ENCODE results near the gene ARVCF. TPM values are rescaled to one million over a fixed set of nuclear protein-coding genes. Genes with fewer than 3 reads are reported as not detected.

ARVCF gene
- total RNA-seq, 2 donors from 2014 or later = 39.6 to 65.9 TPM

- WGBS = 87% methylated on average over 10 of the region's 10 CpGs
- no peaks in the 10 kb centered on the region for H3K9me3 ChIP-seq
- no peaks in the 10 kb centered on the region for H3K4me1 ChIP-seq (replicated peaks)
- no peaks in the 10 kb centered on the region for H3K27me3 ChIP-seq (replicated peaks; ENCODE audit: insufficient read depth)
- intact Hi-C loops (cut with DNase I) = no loop called here
- no peak for DNase-seq (ENCODE audit: low spot score)
- H3K27ac ChIP-seq = no peak overlapping the region
- H3K36me3 ChIP-seq = no peaks in the 10 kb centered on the region
- no peak for TF ChIP-seq POLR2A (IDR thresholded peaks at IDR 0.05)
- TF ChIP-seq, protein P1, sequence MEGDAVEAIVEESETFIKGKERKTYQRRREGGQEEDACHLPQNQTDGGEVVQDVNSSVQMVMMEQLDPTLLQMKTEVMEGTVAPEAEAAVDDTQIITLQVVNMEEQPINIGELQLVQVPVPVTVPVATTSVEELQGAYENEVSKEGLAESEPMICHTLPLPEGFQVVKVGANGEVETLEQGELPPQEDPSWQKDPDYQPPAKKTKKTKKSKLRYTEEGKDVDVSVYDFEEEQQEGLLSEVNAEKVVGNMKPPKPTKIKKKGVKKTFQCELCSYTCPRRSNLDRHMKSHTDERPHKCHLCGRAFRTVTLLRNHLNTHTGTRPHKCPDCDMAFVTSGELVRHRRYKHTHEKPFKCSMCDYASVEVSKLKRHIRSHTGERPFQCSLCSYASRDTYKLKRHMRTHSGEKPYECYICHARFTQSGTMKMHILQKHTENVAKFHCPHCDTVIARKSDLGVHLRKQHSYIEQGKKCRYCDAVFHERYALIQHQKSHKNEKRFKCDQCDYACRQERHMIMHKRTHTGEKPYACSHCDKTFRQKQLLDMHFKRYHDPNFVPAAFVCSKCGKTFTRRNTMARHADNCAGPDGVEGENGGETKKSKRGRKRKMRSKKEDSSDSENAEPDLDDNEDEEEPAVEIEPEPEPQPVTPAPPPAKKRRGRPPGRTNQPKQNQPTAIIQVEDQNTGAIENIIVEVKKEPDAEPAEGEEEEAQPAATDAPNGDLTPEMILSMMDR (IDR thresholded peaks at IDR 0.05) = no peak
- no peak for TF ChIP-seq POLR2AphosphoS5 (IDR thresholded peaks at IDR 0.05)
- H3K4me3 ChIP-seq = no peak overlapping the region
Measured at GRCh38 chr22:20060700-20061480, 44.3 kb upstream of the ARVCF start.

DNA sequence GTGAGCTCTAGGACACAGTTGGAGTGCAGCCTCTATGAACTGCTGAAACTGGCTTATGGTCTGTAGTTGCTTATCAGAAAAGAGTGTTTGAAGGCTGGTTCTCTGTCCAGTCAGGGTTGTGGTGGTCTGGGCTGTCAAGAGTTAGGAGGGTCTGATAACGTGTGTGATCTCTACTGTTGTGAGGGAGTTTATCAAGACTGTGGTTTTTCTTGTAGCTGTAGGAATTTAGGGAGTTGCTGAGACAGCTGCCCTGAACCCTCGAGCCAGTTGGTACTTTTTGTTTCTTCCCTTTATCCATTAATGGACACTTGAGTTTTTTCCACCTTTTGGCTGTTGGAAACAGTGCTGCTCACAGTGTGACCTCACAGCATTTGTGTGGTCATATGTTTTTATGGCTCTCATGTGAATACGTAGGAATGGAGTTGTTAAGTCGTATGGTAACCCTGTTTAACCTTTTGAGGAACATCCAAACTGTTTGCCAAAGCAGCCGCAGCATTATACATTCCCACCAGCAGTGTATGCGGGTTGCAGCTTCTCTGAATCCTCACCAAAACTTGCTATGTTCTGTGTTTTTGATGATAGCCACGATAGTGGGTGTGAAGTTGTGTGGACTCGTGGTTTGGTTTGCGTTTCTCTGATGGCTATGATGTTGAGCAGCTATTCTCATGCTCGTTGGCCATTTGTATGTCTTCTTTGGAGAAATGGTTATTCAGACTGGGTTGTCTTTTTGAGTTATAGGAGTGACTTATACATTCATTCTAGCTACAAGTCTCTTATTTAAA, 42.6 kb upstream of the ARVCF start:
- intact Hi-C loops (cut with DNase I) = no loop called here
- H3K4me1 ChIP-seq (replicated peaks) = no peaks in the 10 kb centered on the region
- DNase-seq (ENCODE audit: low spot score) = no peak
- H3K9me3 ChIP-seq = no peaks in the 10 kb centered on the region
- TF ChIP-seq, protein P1 (IDR thresholded peaks at IDR 0.05) = no peak
- TF ChIP-seq POLR2A (IDR thresholded peaks at IDR 0.05) (no peak), POLR2AphosphoS5 (IDR thresholded peaks at IDR 0.05) (no peak)
- 86% methylated on average over 10 of the region's 10 CpGs for WGBS
- H3K27me3 ChIP-seq (replicated peaks; ENCODE audit: insufficient read depth) = no peaks in the 10 kb centered on the region
- H3K4me3 ChIP-seq = no peak overlapping the region
- no peaks in the 10 kb centered on the region for H3K36me3 ChIP-seq
- H3K27ac ChIP-seq = no peak overlapping the region

DNA sequence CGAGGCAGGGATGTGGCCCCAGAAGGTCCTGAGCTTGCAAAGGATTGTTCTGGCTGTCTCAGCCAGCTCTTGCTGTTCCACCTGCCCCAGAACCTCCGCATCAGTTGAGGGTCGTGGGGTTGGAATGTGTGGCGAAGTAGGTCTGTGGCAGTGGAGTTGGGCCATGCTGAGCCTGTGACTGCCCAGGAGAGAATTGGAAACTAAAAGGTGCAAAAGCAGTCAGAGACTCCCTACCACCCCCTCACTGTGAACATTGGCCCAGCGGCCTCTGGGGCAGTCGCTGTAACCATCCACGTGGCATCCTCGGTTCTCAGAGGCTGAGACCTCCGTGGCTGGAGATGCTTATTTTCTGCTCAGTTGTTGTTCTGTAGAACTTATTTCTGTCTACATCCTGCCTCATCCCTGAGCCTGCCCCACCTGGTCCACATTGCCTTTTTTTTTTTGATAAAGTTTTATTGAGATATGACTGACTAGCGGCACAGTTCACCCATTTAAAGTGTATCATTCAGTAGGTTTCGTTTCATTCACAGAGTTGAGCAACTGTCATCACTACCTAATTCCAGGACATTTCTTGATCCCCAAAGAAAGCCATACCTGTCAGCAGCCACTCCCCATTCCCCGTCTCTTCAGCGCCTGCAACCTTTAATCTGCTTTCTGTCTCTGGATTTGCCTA, 41.1 kb upstream of the ARVCF start:
- 97% methylated on average over 13 of the region's 13 CpGs for WGBS
- Histone ChIP-seq H3K36me3 (no peaks in the 10 kb centered on the region), H3K9me3 (no peaks in the 10 kb centered on the region), H3K4me3 (no peak overlapping the region), H3K27ac (no peak overlapping the region), H3K27me3 (replicated peaks; ENCODE audit: insufficient read depth) (no peaks in the 10 kb centered on the region), H3K4me1 (replicated peaks) (no peaks in the 10 kb centered on the region)
- TF ChIP-seq, protein P1 (IDR thresholded peaks at IDR 0.05) = no peak
- TF ChIP-seq POLR2A (IDR thresholded peaks at IDR 0.05) = no peak
- TF ChIP-seq POLR2AphosphoS5 (IDR thresholded peaks at IDR 0.05) = no peak
- intact Hi-C loops (cut with DNase I) = no loop called here
- no peak for DNase-seq (ENCODE audit: low spot score)

DNA sequence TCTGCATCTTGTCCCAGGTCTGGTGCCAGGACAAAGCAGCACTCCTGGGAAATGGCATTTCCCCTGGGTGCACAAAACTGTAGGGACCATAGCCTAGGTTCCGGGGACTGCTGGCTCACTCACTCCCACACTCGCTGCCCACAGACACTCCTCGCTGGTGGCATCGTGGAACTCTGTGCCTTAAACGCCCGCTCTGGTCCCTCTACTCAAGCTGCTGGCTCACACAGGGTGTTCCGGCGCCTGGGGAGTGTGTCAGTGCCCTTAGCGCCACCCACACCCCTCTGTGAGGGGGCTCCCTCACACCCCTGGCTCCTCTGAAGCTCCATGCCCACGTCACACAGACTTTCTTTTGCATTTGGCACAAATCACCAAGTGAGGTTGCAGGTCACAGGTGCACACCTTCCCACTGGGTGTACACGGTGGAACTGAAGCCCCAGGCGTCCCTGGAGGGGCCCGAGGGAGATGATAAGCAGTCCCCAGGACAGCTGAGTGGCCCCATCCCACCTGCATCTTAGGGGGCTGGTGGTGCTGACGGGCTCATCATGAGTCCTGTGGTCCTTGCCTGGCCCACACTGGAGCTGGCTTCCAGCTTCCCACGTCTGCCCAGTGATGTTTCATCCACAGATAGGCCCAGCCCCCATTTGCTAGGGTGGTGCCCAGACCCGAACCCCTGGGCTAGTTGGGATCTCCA, 40.2 kb upstream of the ARVCF start:
- TF ChIP-seq, protein P1 (IDR thresholded peaks at IDR 0.05) = no peak
- no peak for TF ChIP-seq POLR2AphosphoS5 (IDR thresholded peaks at IDR 0.05)
- no peak for TF ChIP-seq POLR2A (IDR thresholded peaks at IDR 0.05)
- intact Hi-C loops (cut with DNase I) = no loop called here
- no peaks in the 10 kb centered on the region for H3K36me3 ChIP-seq
- no peak for DNase-seq (ENCODE audit: low spot score)
- H3K4me1 ChIP-seq (replicated peaks) = no peaks in the 10 kb centered on the region
- no peaks in the 10 kb centered on the region for H3K9me3 ChIP-seq
- H3K27ac ChIP-seq = no peak overlapping the region
- H3K27me3 ChIP-seq (replicated peaks; ENCODE audit: insufficient read depth) = no peaks in the 10 kb centered on the region
- WGBS = 88% methylated on average over 16 of the region's 16 CpGs
- H3K4me3 ChIP-seq = no peak overlapping the region
